NB4 (cell line): ENCODE data around the gene SLC39A11.

Experiments
- MYC ChIP-seq: IDR thresholded peaks from 2 replicates; pipeline ENCODE4 v1.6.1; 2011; ENCODE audit warnings: low read depth, low read length
- TF ChIP-seq, protein P1 (sequence below): IDR thresholded peaks from one replicate; pipeline ENCODE4 v1.5.1; 2012; ENCODE audit warnings: low read depth, low read length

DNA sequence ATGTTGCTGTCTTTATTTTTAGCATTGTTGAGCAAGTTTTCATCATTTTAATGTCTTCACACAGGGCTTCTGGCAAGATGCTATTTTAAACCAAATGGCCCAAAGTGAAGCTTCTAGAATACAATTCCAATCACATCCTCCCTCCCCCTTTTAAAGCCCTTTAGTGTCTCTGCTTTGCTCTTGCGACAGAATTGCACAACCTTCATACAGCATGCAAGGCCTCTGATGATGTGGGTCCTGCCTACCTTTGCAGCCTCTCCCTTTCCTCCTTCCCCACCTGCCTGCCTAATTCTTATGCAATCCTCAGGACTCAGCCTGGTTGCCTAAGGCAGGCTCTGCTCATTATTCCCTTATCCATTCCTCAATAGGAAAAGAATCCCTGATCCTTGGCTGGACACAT is 381.7 kb downstream of the SLC39A11 start:
- TF ChIP-seq, protein P1, sequence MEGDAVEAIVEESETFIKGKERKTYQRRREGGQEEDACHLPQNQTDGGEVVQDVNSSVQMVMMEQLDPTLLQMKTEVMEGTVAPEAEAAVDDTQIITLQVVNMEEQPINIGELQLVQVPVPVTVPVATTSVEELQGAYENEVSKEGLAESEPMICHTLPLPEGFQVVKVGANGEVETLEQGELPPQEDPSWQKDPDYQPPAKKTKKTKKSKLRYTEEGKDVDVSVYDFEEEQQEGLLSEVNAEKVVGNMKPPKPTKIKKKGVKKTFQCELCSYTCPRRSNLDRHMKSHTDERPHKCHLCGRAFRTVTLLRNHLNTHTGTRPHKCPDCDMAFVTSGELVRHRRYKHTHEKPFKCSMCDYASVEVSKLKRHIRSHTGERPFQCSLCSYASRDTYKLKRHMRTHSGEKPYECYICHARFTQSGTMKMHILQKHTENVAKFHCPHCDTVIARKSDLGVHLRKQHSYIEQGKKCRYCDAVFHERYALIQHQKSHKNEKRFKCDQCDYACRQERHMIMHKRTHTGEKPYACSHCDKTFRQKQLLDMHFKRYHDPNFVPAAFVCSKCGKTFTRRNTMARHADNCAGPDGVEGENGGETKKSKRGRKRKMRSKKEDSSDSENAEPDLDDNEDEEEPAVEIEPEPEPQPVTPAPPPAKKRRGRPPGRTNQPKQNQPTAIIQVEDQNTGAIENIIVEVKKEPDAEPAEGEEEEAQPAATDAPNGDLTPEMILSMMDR, result no peak
- no peak for TF ChIP-seq MYC
